HUES64 (cell line): Measurements from ENCODE around the gene CDSN.

Source experiments
- H3K27ac ChIP-seq: 2 replicates; pipeline ENCODE4 v1.7.0; 2013; ENCODE audit warnings: low read depth, low read length, inconsistent platforms
- H3K27me3 ChIP-seq: 2 replicates; pipeline ENCODE4 v1.6.1; 2013; ENCODE audit warnings: mild to moderate bottlenecking, low read length; ENCODE audit not compliant: insufficient read depth
- H3K36me3 ChIP-seq: 2 replicates; pipeline ENCODE4 v1.6.1; 2013; ENCODE audit warnings: mild to moderate bottlenecking, low read length; ENCODE audit not compliant: insufficient read depth
- H3K4me1 ChIP-seq: 2 replicates; pipeline ENCODE4 v1.6.1; 2013; ENCODE audit warnings: mild to moderate bottlenecking, low read length, moderate library complexity; ENCODE audit not compliant: insufficient read depth
- H3K4me3 ChIP-seq: 2 replicates; pipeline ENCODE4 v1.5.1; 2013; ENCODE audit warnings: mild to moderate bottlenecking, low read length, moderate library complexity
- H3K9ac ChIP-seq: 2 replicates; pipeline ENCODE4 v1.6.1; 2013; ENCODE audit warnings: mild to moderate bottlenecking, low read depth, low read length
- H3K9me3 ChIP-seq: 2 replicates; pipeline ENCODE4 v1.6.1; 2013; ENCODE audit warnings: low read depth, low read length; ENCODE audit not compliant: insufficient read depth
- WGBS: fragments of 150-250, 120-280 bp; methylation state at CpG from one replicate; pipeline ENCODE4 v1.1.7; 2013; ENCODE audit warnings: missing lambda C conversion rate; 5-methylcytosine and 5-hydroxymethylcytosine counted together

CDSN gene

GRCh38 chr6:31144296-31144969, 24.2 kb upstream of the CDSN start:
- H3K27ac ChIP-seq, result no peak overlapping the region
- WGBS, result 96% methylated on average over 18 of the region's 18 CpGs
- H3K36me3 ChIP-seq, result peaks cover 48% of the 10 kb centered on the region
- H3K9me3 ChIP-seq, result no peaks in the 10 kb centered on the region
- H3K4me3 ChIP-seq, result no peak overlapping the region
- H3K4me1 ChIP-seq, result peaks cover 10% of the 10 kb centered on the region; the same call in 1 of the 2 replicates
- no peaks in the 10 kb centered on the region for H3K27me3 ChIP-seq
- H3K9ac ChIP-seq, result no peak overlapping the region

DNA sequence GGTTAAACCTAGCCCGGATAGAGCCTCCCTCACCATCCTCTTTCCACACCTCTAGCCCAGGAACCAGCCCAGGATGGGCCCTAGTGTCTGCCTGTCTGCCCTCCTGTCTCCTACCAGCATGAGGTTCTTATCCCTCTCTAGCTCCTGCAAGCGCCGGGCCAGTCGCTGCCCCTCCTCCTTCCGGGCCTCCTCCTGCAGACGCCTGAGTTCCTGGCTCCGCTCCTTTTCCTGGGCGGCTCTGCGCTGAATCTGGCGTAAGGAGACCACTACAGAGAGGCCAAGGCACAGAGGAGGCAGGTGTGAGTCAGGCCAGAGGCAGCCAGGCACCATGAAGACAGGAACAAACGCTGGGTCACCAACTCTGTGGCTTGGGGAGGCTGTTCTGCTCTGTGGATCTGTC, 22.9 kb upstream of the CDSN start:
- H3K9me3 ChIP-seq, result no peaks in the 10 kb centered on the region
- peaks cover 14% of the 10 kb centered on the region; the same call in 1 of the 2 replicates for H3K4me1 ChIP-seq
- no peak overlapping the region for H3K4me3 ChIP-seq
- H3K27me3 ChIP-seq, result no peaks in the 10 kb centered on the region
- H3K9ac ChIP-seq, result no peak overlapping the region
- H3K27ac ChIP-seq, result no peak overlapping the region
- H3K36me3 ChIP-seq, result peaks cover 44% of the 10 kb centered on the region
- WGBS, result 36% methylated on average over 11 of the region's 11 CpGs

DNA sequence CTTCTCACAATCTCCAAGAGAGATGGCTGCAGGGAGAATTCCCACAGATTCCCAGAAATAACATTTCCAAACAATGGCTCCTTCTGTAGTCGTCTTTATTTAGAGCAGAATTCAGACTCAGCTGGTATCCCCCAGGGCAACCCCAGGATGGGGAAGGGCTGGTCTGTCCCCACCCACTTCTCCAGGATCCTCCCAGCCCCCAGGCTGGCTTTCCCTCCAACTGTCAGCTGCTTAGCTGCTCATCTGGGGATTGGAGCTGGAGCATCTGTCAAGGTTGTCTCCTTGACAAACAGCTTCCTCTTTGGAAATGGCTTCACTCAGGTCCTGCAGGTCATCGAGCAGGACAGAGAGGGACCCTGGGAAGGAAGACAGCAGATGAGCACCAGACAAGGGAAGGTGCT, 22.1 kb upstream of the CDSN start:
- Histone ChIP-seq H3K4me1 (peaks cover 17% of the 10 kb centered on the region; the same call in 1 of the 2 replicates), H3K9ac (no peak overlapping the region), H3K36me3 (peaks cover 41% of the 10 kb centered on the region), H3K27me3 (no peaks in the 10 kb centered on the region), H3K4me3 (no peak overlapping the region), H3K27ac (no peak overlapping the region), H3K9me3 (no peaks in the 10 kb centered on the region)
- 69% methylated on average over 2 of the region's 2 CpGs for WGBS

DNA sequence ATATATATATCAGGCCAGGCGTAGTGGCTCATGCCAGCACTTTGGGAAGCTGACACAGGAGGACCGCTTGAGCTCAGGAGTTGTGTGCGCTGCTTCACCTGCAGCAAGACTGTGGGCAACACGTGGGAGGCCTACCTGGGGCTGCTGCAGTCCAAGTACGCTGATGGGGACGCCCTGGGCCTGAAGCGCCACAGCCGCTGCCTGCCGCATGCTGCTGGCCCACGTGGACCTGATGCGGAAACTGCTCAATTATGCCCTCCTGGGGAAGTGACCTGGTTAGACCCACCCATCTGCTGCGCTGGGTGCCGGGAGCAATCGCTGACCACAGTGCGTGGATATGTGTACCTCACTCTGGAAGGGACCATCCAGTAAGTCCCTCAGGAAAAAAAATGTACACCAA, 20.4 kb upstream of the CDSN start:
- WGBS, result 90% methylated on average over 15 of the region's 15 CpGs
- H3K27ac ChIP-seq, result no peak overlapping the region
- no peaks in the 10 kb centered on the region for H3K27me3 ChIP-seq
- no peaks in the 10 kb centered on the region for H3K9me3 ChIP-seq
- H3K36me3 ChIP-seq, result peaks cover 30% of the 10 kb centered on the region
- no peak overlapping the region for H3K9ac ChIP-seq
- no peak overlapping the region for H3K4me3 ChIP-seq
- peaks cover 17% of the 10 kb centered on the region; the same call in 1 of the 2 replicates for H3K4me1 ChIP-seq

DNA sequence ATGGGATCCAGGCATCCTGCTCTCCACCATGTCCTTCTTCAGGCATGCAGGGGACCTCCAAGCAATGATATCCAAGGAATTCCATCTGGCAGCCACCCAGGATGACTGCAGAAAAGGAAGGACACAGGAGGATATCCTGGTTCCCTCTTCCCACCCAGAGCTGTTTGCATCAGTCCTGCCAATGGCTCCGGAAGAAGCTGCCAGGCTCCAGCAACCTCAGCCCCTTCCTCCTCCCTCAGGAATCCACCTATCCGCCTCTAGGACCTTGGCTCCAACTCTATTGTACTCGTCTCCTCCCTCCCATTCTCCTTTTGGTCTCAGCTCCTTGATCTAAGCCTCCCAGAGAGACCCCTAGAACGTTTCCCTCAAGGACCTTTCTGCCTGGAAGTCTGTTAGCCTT, 19.4 kb upstream of the CDSN start:
- no peak overlapping the region; the same call in 1 of the 2 replicates for H3K27ac ChIP-seq
- 17% methylated on average over 4 of the region's 4 CpGs for WGBS
- H3K9me3 ChIP-seq, result no peaks in the 10 kb centered on the region
- H3K27me3 ChIP-seq, result no peaks in the 10 kb centered on the region
- H3K4me1 ChIP-seq, result peaks cover 17% of the 10 kb centered on the region; the same call in 1 of the 2 replicates
- peaks cover 20% of the 10 kb centered on the region for H3K36me3 ChIP-seq
- no peak overlapping the region for H3K4me3 ChIP-seq
- no peak overlapping the region for H3K9ac ChIP-seq

- Histone ChIP-seq H3K36me3 (peaks cover 14% of the 10 kb centered on the region), H3K9me3 (no peaks in the 10 kb centered on the region), H3K4me1 (peaks cover 17% of the 10 kb centered on the region; the same call in 1 of the 2 replicates), H3K27me3 (no peaks in the 10 kb centered on the region), H3K4me3 (no peak within 1 kb of the TSS), H3K9ac (no peak within 1 kb of the TSS), H3K27ac (no peak within 1 kb of the TSS; the same call in 1 of the 2 replicates)
- WGBS, result 88% methylated on average over 4 of the region's 4 CpGs
These were observed 18.7 kb upstream of the CDSN start, which contains the start of gene PSORS1C2 for GRCh38 chr6:31138982-31139381. PSORS1C2 (minus strand) TSS chr6:31139066; CDS start chr6:31139026, 40 bp downstream.

DNA sequence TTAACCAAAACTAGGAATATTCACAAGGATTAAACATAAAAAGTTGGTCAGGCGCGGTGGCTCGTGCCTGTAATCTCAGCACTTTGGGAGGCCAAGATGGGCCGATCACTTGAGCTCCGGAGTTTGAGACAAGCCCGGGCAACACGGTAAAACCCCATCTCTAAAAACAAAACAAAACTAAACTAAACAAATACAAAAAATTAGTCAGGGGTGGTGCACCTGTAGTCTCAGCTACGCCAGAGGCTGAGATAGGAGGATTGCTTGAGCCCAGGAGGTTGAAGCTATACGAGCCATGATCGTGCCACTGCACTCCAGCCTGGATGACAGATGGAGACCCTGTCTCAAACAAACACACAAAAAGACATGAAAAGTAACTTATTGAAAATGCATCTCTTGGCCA, 15.5 kb upstream of the CDSN start:
- Histone ChIP-seq H3K4me1 (peaks cover 9% of the 10 kb centered on the region; the same call in 1 of the 2 replicates), H3K4me3 (no peak overlapping the region), H3K9me3 (no peaks in the 10 kb centered on the region), H3K27ac (no peak overlapping the region), H3K9ac (no peak overlapping the region), H3K27me3 (no peaks in the 10 kb centered on the region), H3K36me3 (no peaks in the 10 kb centered on the region)
- 93% methylated on average over 10 of the region's 10 CpGs for WGBS

DNA sequence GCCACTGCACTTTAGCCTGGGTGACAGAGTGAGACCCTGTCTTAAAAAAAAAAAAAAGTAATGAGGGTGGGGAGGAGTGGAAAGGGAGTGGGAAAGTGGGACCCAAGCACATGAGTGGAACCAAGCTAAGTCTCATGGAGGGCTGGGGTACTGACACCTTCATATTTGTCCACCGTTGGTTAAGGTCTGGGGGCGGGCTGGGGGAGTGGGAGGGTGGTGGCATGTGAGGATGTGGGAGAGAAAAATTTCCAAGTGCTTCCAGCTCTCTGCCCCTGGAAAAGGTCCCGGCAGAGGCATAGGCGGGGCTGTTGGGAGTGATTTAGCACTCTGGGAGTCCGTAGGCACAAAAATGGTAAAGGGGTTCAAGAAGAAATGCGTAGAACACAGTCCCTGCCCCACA, 12.6 kb upstream of the CDSN start:
- H3K4me1 ChIP-seq, result 0 out of 2 replicates have a peak, but pooled peaks cover 3% of the 10 kb centered on the region
- no peak overlapping the region for H3K4me3 ChIP-seq

GRCh38 chr6:31131595-31131994, 11.3 kb upstream of the CDSN start:
- no peaks in the 10 kb centered on the region for H3K9me3 ChIP-seq
- no peaks in the 10 kb centered on the region for H3K27me3 ChIP-seq
- H3K36me3 ChIP-seq, result no peaks in the 10 kb centered on the region
- no peak overlapping the region for H3K4me3 ChIP-seq
- 77% methylated on average over 3 of the region's 3 CpGs for WGBS
- H3K4me1 ChIP-seq, result no peaks in the 10 kb centered on the region
- H3K27ac ChIP-seq, result no peak overlapping the region
- H3K9ac ChIP-seq, result no peak overlapping the region

More for the DNA sequence above, 12.6 kb upstream of the CDSN start:
- Histone ChIP-seq H3K36me3 (no peaks in the 10 kb centered on the region), H3K9ac (no peak overlapping the region), H3K27me3 (no peaks in the 10 kb centered on the region), H3K27ac (no peak overlapping the region), H3K9me3 (no peaks in the 10 kb centered on the region)
- 68% methylated on average over 6 of the region's 6 CpGs for WGBS

DNA sequence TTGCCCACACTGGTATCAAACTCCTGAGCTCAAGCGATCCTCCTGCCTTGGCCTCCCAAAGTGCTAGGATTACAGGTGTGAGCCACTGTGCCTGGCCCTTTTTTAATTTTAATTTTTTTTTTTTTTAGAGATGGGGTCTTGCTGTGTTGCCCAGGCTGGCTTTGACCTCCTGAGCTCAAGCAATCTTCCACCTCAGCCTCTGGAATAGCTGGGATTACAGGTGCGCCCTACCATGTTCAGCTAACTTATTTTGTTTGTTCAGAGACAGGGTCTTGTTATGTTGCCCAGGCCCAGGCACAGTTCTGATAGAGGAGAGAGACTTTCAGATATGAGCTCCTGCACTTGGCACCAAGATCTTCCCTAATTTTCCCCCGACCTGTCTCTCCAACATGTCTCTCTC, 10.5 kb upstream of the CDSN start:
- H3K27ac ChIP-seq, result no peak overlapping the region
- H3K4me3 ChIP-seq, result no peak overlapping the region
- WGBS, result 91% methylated on average over 3 of the region's 3 CpGs
- no peaks in the 10 kb centered on the region for H3K4me1 ChIP-seq
- H3K36me3 ChIP-seq, result no peaks in the 10 kb centered on the region
- no peaks in the 10 kb centered on the region for H3K9me3 ChIP-seq
- no peaks in the 10 kb centered on the region for H3K27me3 ChIP-seq
- no peak overlapping the region for H3K9ac ChIP-seq

DNA sequence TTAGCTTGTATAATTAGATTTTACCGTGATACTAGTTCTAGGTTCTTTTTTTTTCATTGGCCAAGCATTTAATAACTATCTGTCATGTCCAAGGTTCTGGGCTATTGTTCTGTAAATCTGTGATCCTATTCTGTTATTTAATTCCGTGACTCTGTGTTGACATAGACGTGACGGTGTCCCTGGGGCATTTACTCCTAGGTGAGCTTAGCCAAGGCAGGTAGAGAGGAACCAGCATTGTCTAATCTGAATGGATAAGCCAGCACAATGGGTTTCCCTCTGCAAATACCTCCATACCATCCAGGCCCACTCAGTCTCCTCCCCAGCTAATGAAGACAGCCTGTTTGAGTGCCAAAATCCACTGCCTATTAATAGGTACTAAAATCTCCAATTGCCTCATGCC, 8.9 kb upstream of the CDSN start:
- no peak overlapping the region for H3K27ac ChIP-seq
- 71% methylated on average over 4 of the region's 4 CpGs for WGBS
- H3K27me3 ChIP-seq, result no peaks in the 10 kb centered on the region
- no peak overlapping the region for H3K9ac ChIP-seq
- H3K36me3 ChIP-seq, result no peaks in the 10 kb centered on the region
- no peaks in the 10 kb centered on the region for H3K9me3 ChIP-seq
- H3K4me1 ChIP-seq, result peaks cover 7% of the 10 kb centered on the region; the same call in 1 of the 2 replicates
- no peak overlapping the region for H3K4me3 ChIP-seq
